DMS114 treated with DMSO at 0.1 percent for 48 hours (cell line): Measurements from ENCODE around the gene ZNF23.

Experiments
- DNase-seq: peaks from one replicate; lab custom pipeline; 2025; ENCODE audit not compliant: unreplicated experiment; lab: John Stamatoyannopoulos, UW

Gene ZNF23

DNA sequence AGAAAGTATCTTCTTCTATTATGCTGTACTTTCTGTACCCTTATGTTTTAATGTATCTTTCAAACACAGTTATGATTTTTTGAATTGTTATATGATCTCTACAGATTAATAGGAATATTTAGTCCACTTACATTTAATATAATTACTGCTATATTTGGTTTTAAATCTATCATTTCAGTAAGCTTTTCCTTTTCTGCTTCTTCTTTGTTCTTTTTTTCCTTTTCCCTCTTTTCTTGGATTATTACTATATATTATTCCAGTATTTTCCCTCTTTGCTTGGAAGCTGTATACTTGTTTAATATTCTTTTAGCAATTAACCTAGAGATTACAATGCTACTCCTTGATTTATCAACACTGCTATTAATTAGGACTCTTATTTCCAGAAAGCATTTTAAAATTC, 33.7 kb downstream of the ZNF23 start:
- no peak for DNase-seq

DNA sequence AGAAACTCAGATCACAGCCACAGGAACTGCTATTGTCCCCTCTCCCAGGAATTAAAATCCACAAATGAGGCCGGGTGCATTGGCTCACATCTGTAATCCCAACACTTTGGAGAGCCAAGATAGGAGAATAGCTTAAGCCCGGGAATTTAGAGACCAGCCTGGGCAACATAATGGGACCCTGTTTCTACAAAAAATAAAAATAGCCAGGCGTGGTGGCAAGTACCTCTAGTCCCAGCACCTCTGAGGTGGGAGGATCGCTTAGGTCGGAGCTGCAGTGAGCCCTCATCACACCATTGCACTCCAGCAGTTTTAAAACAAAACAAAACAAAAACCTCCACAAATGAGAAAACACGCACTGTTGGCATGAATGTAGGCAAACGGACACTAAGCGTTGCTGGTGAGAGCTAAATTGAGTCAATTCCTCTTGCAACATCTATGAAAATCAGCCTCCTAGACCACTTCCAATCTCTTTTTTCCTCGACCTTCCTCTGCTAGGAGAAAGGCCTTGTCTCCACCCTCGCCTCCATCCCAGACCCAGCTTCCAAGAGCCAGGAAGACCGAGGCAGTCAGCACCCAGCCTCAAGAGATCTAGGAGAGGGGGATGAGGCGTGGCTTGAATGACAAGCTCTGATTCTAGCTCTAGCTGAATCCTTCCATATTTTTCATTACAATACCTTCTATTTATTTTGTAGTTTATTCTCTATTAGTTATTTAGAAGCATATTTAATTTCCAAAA, 35.0 kb downstream of the ZNF23 start:
- DNase-seq: no peak

DNA sequence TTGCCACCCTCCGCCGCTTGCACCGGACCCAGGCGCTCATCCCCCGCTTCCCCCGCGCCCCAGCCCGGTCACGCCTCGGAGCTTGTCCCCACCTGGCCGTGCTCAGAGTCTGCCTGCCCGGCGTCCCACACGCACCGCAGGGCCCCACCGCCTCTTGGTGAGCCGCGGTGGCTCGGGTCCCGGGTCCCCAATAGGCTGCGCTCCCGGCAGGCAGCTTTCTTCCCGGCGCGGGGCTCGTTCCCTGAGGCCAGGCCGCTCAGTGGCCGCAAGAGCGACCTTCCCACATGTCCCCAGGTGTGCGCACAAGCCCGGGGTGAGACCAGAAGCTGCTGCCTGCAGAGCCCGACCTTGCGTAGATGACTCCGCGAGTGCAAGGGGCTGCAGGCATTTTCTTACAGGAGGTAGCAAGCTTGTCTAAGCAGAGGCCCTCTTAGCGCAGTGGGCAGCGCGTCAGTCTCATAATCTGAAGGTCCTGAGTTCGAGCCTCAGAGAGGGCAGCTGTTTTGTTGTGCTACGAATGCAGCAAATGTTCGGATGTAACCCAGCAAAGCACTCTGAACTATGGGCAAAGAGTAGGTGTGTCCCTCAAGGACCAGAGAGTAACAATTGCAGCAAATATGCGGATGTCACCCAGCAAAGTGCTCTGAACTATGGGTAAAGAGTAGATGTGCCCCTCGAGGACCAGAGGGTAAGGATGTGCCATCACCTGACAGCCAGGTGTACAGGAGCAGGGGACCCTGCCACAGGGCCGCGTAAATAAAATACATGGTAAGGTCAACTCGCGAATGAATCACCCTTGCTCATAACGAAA, 35.8 kb downstream of the ZNF23 start:
- DNase-seq: no peak

DNA sequence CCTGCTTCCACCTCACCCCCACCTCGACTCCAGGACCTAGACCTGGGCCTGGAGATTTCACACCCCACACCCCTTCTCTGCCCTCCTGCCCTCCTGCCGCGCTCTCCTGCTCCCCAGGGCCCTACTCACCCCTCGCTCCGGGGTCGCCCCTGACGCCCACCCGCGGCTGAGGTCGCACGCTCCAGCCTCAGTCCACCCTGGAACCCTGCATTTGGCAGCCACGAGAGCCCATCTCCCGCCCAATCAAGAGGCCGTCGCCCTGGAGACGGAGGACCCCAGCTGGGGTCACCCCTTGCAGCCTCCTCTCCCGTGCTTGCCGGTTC, 36.3 kb downstream of the ZNF23 start:
- no peak for DNase-seq

DNA sequence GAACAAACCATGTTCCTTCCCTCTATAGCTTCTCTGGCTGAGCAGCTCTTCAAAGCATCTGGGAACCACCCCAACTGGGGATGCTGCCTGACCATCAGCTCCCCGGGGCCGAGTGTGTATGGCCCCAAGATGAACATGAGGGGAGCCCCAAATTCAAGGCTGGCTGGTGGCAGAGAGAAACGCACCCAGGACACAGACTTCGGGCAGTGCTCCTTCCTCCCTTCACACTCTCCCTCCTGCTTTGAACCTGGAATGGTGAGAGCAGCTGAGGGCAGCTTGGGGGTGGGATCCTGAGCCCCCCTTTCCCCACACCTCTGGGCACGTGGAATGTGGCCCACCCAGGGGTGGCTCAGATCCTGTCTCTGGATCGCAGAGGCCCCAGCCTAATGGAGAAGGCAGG, 37.4 kb downstream of the ZNF23 start:
- no peak for DNase-seq

DNA sequence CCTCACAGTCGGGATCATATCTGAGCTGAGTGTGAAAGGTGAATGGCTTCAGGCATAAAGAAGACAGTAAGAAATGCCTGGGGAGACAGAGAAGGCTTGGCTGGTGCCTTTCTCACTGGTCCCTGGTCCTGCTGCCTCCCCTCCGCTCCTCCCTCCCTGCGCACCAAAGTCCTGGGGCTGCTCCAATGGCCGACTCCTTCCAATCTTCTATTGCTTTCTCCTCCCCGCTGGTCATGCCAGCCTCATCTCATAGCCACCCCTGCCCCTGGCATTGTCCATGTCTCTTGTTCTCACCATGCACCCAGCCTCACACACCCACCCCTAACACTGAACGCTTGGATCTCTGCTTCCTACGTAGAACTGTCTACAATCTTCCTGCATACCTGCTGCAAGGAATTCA, 38.2 kb downstream of the ZNF23 start:
- DNase-seq: no peak

DNA sequence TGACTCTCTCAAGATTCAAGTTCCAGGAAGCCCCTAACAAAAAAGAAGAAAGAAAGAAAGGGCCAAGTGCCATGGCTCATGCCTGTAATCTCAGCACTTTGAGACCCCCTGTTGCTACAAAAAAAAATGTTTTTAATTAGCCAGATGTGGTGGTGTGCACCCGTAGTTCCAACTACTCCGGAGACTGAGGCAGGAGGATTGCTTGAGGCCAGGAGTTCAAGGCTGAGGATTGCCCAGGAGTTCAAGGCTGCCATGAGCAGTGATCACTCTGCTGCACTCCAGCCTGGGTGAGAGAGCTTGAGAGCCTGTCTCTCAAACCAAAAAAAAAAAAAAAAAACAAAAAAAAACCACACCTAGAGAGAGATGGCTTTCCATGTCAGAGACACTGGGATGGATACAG, 39.0 kb downstream of the ZNF23 start:
- no peak for DNase-seq

DNA sequence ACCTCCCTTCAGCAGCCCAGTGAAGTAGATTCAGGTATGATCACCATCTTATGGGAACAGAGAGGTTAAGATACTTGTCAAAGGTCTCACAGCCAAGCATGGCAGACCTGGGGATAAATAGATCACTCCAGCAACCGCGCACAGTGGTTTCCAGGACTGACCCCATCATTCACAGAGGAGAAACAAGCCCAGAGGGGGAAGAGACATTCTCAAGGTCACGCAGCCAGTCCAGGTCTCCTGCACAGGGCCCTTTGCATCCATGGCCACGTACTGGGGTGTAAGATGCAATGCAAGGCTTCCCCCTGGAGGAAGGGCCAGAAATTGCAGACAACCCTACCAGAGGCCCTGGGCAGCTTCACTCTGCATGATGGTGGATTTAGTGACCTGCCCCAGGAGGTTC, 40.1 kb downstream of the ZNF23 start:
- no peak for DNase-seq

DNA sequence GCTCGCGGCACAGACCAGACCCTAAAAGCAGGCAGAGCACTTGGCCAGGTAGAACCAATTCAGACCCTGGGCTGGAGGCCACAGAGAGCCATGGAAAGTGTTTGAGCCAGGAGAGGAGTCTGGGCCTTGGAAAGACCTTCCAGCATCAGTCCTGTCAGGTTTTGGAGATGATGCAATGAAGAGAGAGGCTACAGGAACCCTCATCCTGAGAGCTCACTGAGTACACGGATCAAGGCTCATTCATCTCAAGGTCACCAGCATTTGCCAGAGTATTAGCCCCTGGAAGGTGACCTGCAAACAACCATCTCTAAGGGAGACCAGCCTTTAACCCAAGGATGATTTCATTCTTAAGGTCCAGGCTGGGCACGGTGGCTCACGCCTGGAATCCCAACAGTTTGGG, 48.0 kb downstream of the ZNF23 start:
- DNase-seq: no peak

DNA sequence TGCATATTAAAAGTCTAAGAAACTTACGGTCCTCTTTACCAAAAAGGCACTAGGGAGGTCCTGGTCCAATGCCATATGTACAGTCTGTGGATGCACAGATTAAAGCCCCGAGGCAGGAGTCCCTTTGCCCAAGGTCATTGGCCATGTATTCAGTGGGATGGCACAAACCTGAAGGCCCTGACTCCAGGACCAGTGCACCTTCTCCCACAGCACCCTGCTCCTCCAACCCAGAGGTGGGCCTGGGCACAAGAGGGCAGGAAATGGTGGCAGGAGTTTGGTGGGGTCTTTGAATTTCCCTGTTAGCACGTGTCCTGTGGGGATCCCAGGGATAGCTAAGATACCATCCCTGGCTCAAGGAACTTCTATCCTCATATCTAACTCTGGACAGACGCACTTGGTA, 48.7 kb downstream of the ZNF23 start:
- DNase-seq: no peak

DNA sequence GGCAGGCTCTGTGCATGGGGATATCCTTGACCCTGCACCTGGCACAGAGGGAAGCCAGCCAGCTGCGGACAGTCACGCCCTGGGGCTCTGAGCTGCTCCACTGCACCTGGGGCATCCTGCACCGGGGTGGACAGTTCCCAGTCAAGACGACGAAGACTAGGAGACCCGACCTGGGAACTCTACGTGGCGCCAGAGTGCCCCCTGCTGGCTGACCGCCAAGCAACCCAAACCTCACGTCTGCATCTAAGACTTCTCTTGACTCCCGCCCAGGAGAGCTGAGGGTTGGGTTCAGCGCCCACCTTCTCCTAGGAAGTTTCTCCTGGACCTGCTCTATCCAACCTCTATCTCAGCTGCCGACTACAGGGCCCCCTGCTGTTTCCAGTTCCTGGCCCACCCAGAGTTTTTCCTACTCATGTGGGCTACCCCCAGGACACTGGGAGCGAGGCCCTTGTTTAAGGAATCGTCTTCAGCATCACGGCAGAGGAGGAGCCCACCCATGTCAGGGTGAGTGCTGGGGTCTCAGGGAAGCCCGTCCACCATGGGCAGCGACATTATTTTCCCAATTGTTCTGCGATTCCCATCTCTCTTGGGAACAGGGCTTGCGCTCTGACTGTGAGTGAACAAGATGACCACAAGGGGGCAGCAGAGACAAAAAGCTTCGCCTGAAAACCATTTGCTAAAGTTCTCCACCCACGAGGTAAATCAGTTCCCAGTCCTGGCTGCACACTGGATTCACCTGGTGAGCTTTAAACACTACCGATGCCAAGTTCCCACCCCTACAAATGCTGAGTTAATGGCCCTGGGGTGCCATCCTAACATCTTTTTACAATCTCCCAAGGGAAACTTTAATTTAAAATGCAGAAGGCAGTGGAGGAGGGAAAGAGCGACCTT, 49.5 kb downstream of the ZNF23 start:
- DNase-seq: peak; percentile 77

DNA sequence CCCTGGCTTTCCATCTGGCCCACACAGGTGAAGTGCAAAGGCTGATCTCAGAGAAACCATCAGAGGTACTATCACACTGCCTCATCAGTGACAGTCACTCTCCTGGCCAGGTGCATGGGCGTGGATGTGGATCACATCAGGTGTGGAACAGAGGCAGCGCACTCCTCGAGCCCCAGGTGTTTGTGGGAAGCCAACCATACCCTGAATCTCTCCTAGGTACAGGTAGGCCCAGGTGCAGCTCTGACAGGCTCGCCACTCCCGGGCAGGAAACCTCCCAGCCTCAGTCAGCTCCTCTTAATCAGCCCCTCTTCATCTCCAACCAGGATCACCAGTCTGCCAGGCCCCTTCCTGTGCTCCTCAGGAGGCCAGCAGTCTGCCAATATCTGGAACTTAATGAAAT, 51.9 kb downstream of the ZNF23 start:
- no peak for DNase-seq

DNA sequence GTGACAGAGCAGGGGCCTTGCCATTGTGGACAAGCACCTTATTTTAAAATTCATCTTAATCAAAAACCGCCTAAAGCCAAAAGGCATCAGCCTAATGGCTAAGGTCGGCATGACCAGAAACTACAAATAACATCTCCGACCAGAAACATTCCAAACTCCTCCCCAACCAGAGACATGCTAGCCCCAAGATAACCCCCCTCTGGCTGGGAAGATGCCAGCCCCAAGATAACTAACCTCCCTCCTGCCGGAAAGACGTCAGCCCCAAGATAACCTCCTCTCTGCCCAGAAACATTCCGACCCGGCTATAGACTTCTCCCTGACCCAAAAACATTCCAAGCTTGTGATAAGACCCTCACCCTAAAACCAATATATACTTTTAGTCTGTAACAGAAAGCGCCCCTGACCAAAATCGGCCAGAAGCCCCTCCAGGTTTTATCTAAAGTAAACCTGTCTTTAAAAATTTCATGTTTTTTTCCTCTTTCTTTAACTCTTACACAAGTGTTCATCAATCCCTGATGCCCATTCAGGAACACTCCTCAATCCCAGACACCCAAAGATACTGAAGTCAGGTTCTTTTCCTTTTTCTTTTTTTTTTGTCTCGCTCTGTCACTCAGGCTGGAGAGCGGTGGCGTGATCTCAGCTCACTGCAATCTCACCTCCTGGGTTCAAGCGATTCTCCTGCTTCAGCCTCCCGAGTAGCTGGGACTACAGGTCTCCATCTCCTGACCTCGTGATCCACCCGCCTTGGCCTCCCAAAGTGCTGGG, 52.9 kb downstream of the ZNF23 start:
- DNase-seq: no peak

DNA sequence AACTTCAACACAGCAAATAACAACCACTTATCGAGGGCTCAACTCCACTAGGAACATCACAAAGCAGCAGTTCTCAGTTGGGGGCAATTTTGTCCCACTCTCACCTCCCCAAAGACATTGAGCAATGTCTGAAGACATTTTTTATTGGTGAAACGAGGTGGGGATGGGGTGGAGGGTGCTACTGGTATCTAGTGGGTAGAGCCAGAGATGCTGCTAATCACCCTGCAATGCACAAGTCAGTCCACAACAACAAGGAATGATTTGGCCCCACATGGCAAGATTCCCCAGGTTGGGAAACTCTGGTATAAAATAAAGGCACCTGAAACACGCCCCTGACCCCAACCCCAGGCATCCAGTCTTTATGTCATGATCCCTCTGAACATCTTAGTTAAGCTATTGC, 53.5 kb downstream of the ZNF23 start:
- no peak for DNase-seq

DNA sequence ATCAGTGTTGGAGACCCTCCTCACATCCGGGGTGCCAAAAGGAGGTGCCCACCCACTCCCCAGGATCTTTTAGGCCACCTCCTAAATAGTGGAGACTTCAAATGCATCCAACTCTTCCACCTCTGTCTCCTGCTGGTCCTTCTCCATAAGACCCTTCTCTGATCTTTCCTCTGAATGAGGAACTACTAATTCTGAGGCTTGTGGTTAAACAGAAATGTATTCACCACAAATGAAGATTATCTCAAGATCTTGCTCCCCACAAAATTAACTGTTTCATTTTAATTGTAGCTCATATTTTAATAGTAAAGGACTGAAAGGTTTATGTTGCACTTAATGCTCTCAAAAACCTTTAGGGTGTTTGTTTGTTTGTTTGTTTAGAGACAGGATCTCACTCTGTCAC, 54.3 kb downstream of the ZNF23 start:
- no peak for DNase-seq

DNA sequence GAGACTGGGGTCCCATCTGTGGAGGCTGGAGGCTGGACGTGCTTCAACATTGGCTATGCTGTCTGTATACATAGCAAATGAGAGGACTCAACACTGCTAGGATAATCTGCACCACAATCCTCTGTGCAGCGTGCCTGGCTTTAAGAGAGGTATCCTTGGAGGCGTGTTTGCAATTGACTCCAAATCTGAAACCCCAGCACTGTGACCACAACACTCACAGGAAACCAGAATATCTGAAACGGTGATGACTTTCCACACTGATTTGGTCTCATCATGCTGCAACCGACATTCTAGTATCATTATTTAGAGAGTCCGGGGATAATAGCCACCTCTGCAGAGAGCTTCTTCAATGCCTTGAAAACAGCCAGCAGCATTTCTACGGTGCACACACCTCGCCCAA, 55.3 kb downstream of the ZNF23 start:
- DNase-seq: no peak

DNA sequence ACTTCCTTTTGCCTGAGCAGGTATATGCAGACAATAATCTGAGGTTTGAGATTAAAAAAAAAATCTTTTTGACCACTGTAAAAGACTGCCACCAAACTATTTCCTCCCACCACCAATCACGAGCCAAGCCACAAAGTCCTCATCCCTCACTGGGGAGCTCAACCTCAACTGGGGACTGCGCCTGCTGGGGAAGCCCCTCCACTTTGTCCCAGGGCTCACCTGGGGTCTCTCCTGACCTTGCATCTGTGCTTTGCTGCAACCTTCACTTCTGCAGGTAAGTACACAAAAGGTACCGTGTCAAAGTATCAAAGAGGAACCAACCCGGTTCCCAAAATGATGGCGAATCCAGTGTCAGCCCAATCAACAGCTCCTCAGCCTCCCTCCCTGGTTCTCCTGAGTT, 55.7 kb downstream of the ZNF23 start:
- no peak for DNase-seq

DNA sequence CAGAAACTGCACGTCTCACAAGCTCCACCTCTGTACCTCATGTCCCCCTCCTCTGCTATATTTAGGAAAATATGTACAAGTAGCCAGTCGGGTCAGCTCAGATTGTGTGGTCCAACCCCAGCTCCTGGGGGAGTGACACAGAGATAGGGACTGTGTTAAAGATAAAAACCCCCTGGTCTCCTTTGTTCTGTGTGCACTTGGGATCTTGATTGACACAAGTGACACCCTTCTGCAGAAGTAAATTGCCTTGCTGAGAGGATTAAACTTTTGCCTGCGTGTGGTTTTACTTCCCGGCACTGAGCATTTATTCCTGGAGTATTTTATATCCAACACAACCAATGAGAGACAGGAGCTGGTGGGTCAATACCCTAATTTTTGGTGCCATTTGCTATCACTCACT, 57.7 kb downstream of the ZNF23 start:
- no peak for DNase-seq

DNA sequence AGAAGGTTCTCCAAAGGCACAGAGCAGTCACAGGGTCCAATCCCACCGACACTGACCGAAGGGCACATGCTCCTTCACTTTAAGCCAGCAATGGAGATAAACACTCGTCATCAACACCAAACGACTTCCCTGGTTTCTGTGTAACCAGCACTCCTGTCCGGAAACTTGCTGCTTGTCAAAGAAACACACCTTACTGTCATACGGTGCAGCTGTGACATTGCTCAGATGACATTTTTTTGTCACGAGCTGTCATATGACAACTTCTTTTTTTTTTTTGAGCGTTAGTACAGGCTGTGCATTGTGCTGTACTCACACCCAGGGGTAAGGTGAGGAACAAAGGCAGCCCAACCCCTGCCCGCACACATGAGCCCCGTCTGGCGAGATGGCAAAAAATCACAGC, 59.4 kb downstream of the ZNF23 start:
- no peak for DNase-seq

DNA sequence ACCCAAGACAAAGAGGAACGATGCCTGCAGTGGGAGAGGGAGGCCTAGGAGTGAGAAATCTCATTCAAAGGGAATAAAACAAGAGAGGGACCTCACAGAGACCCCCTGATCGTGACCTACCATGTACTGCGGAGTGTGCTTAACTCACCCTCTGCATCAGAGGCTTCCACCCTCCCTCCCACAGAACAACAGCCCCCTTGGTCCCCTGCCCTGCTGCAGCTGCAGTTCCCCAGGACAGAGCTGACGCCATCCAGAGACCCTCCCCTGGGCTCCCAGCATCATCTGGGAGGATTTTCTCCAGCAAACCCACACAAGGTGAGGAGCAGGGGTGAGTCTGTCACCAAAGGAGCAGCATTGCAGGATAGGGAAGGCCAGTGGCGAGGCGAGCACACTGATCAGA, 60.0 kb downstream of the ZNF23 start:
- DNase-seq: no peak
